Activated CD8-positive, alpha-beta T cell treated with anti-CD3 and anti-CD28 coated beads for 36 hours (primary cell): ENCODE measurements around the gene DNM2. TPM values are rescaled to one million over a fixed set of nuclear protein-coding genes. Genes with fewer than 3 reads are reported as not detected.

Experiments
- ATAC-seq: fragments of 200-7000 bp; cut with Tn5 transposase; one replicate; pipeline ENCODE4 v1.10.0; 2021; ENCODE audit warnings: mild to moderate bottlenecking, moderate library complexity
- CTCF ChIA-PET: fragments of 350-600 bp; sonication (Branson Sonifier 250); formaldehyde crosslinking; loops from one replicate; lab custom pipeline; 2021; ENCODE audit warnings: antibody characterized with exemption; lab: Charles Lee
- POLR2A ChIA-PET: fragments of 350-600 bp; sonication (Branson Sonifier 250); formaldehyde crosslinking; loops from one replicate; lab custom pipeline; 2021; ENCODE audit warnings: antibody characterized with exemption; lab: Charles Lee
- DNase-seq: peaks from one replicate; pipeline ENCODE4 v3.0.0-alpha.2; 2020
- H3K27ac Mint-ChIP-seq: one replicate; pipeline ENCODE4 v1.8.0; 2021; ENCODE audit warnings: mild to moderate bottlenecking, mixed read lengths
- H3K27me3 Mint-ChIP-seq: one replicate; pipeline ENCODE4 v1.8.0; 2021; ENCODE audit warnings: mixed read lengths
- H3K36me3 Mint-ChIP-seq: one replicate; pipeline ENCODE4 v1.8.0; 2021; ENCODE audit warnings: low read depth, mixed read lengths
- H3K4me1 Mint-ChIP-seq: one replicate; pipeline ENCODE4 v1.8.0; 2021; ENCODE audit warnings: low read depth, mixed read lengths
- H3K4me3 Mint-ChIP-seq: one replicate; pipeline ENCODE4 v1.8.0; 2021; ENCODE audit warnings: mild to moderate bottlenecking, moderate library complexity, mixed read lengths
- H3K9me3 Mint-ChIP-seq: one replicate; pipeline ENCODE4 v1.8.0; 2021; ENCODE audit warnings: mixed read lengths
- intact Hi-C: fragments of 100-400 bp; cut with micrococcal nuclease; formaldehyde crosslinking; loops from one replicate; pipeline ENCODE4 v1.10.0; 2022
- total RNA-seq, 2 experiments: library from RNA; stranded (reverse); gene quantifications; one replicate each; pipeline ENCODE4 v1.2.3, GENCODE V29; 2021
- TF ChIP-seq, protein P1 (sequence below): fragments of 200-600 bp; IDR thresholded peaks from one replicate; pipeline ENCODE4 v1.8.0; 2022; ENCODE audit warnings: antibody characterized with exemption, mild to moderate bottlenecking

DNM2 gene
- total RNA-seq, 2 experiments from 2014 or later = 151 to 153 TPM

GRCh38 chr19:10805065-10805757, 87.3 kb downstream of the DNM2 start:
- intact Hi-C loops = no loop called here
- no peaks in the 10 kb centered on the region for H3K9me3 Mint-ChIP-seq
- POLR2A ChIA-PET = no interaction called here
- peaks cover 33% of the 10 kb centered on the region for H3K36me3 Mint-ChIP-seq
- CTCF ChIA-PET = interaction anchor here (1.4 to 2.0 kb wide), 3 partner anchors 15 to 333 kb away, joined by 3 to 6 read pairs (median 3); partner anchors contain the start of gene DNM2
- no peaks in the 10 kb centered on the region for H3K27me3 Mint-ChIP-seq
- peaks cover 16% of the 10 kb centered on the region for H3K4me1 Mint-ChIP-seq
- no peak overlapping the region for H3K4me3 Mint-ChIP-seq
- H3K27ac Mint-ChIP-seq = peak overlapping the region; percentile 22
- DNase-seq (no peak), ATAC-seq (no peak)
- TF ChIP-seq, protein P1, sequence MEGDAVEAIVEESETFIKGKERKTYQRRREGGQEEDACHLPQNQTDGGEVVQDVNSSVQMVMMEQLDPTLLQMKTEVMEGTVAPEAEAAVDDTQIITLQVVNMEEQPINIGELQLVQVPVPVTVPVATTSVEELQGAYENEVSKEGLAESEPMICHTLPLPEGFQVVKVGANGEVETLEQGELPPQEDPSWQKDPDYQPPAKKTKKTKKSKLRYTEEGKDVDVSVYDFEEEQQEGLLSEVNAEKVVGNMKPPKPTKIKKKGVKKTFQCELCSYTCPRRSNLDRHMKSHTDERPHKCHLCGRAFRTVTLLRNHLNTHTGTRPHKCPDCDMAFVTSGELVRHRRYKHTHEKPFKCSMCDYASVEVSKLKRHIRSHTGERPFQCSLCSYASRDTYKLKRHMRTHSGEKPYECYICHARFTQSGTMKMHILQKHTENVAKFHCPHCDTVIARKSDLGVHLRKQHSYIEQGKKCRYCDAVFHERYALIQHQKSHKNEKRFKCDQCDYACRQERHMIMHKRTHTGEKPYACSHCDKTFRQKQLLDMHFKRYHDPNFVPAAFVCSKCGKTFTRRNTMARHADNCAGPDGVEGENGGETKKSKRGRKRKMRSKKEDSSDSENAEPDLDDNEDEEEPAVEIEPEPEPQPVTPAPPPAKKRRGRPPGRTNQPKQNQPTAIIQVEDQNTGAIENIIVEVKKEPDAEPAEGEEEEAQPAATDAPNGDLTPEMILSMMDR = no peak

DNA sequence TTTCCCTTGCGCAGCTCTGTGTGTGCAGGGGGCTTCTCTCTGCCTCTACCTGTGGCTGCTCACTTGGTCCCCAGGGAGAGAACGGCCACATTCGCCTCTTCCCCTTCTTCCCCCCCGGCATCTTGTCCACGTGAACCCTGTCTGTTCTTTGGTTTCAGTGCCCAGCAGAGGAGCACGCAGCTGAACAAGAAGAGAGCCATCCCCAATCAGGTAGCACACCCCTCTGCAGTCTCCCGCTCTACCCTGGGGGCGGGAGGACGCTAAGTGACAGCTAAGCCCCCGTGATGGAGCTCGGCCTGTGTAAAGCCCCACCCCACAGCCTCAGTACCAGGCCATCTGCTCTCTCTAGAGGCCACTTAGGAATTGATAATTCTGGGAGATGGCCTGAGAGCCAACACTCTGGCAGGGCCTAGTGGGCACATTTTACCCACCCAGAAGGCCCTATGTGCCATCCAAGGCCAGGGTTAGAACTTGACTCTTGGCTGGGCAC, 87.9 kb downstream of the DNM2 start:
- Mint-ChIP-seq H3K36me3 (peaks cover 29% of the 10 kb centered on the region), H3K4me1 (peaks cover 16% of the 10 kb centered on the region), H3K9me3 (no peaks in the 10 kb centered on the region), H3K4me3 (no peak overlapping the region), H3K27me3 (no peaks in the 10 kb centered on the region), H3K27ac (peak overlapping the region; percentile 21)
- TF ChIP-seq, protein P1 = no peak
- ATAC-seq (no peak), DNase-seq (no peak)
- ChIA-PET CTCF (interaction anchor here (0.9 to 2.0 kb wide), 4 partner anchors 15 to 333 kb away, joined by 3 to 6 read pairs (median 3); partner anchors contain the start of gene DNM2), POLR2A (no interaction called here)
- intact Hi-C loops = no loop called here

GRCh38 chr19:10808937-10809649, 91.2 kb downstream of the DNM2 start:
- TF ChIP-seq, protein P1 = no peak
- POLR2A ChIA-PET = no interaction called here
- ATAC-seq (peak; percentile 66), DNase-seq (peak; percentile 68)
- CTCF ChIA-PET = no interaction called here
- Mint-ChIP-seq H3K4me3 (no peak overlapping the region), H3K9me3 (no peaks in the 10 kb centered on the region), H3K27ac (peak overlapping the region; percentile 51), H3K36me3 (peaks cover 29% of the 10 kb centered on the region), H3K27me3 (no peaks in the 10 kb centered on the region), H3K4me1 (peaks cover 26% of the 10 kb centered on the region)
- intact Hi-C loops = no loop called here

GRCh38 chr19:10809651-10810285, 91.9 kb downstream of the DNM2 start:
- H3K27ac Mint-ChIP-seq = peak overlapping the region; percentile 57
- no peaks in the 10 kb centered on the region for H3K27me3 Mint-ChIP-seq
- no peak overlapping the region for H3K4me3 Mint-ChIP-seq
- DNase-seq (no peak), ATAC-seq (no peak)
- H3K4me1 Mint-ChIP-seq = peaks cover 26% of the 10 kb centered on the region
- TF ChIP-seq, protein P1 = no peak
- H3K36me3 Mint-ChIP-seq = peaks cover 28% of the 10 kb centered on the region
- CTCF ChIA-PET = no interaction called here
- no peaks in the 10 kb centered on the region for H3K9me3 Mint-ChIP-seq
- intact Hi-C loops = no loop called here
- POLR2A ChIA-PET = no interaction called here
